ENCODE measurements around the gene RPL15.
"Not testable (repeated sequence)": the region's sequence is repeated elsewhere in the genome, so short reads cannot be mapped to it uniquely, and the experiment has no call there.

Gene RPL15

DNA sequence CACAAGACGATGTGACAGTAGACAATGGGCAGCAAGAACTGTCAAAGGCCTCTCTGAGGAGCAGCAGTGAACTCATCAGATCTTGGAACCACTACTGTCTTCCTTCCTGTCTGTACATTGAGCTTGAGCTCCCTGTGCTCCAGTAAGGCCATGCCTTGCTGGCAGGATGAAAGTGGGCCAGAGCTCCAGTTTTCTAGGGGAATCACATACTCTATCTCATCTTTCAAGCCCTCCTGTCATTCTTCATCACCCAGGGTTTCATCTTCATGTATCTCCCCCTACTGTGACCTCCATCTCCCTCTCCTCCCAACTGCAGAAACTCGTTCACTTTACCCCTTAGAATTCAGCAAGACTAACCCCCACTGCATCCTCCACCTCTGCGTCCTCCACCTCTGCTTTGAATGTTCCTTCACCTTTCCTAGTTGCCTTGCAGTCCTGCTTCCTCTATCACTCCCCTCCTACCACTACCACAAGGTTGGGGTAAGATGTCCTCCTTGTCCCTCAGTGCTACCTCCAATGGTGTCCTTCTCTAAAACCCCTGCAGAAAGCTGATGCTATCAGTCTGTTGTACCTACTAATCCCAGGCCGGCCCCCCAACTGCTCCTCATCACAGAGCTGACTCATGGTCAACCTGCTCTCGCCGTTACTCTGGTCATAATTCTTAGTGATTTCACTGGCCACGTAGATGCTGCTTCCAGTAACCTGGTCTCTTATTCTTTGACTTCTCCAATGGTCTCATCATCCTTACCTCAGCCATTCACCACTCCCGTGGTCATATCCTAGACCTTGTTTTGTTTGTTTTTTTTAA lies 22.5 kb upstream of the RPL15 start:
- no peak for DNase-seq

DNA sequence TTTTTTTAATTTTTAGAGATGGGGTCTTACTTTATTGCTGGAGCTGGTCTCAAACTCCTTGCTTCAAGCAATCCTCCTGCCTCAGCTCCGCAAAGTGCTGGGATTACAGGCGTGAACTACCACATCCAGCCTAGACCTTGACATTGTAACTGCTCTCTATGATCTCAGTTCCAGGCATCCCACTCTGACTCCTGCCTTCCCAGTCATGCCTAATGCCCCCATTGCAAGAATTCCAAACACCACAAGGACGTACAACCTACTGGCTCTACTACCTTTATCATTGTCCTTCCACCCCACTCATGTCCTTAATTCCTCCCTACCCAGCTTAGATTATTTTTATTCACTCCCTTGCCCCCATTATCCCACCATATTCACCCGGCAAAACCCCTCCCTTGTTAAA lies 21.8 kb upstream of the RPL15 start:
- no peak for DNase-seq

DNA sequence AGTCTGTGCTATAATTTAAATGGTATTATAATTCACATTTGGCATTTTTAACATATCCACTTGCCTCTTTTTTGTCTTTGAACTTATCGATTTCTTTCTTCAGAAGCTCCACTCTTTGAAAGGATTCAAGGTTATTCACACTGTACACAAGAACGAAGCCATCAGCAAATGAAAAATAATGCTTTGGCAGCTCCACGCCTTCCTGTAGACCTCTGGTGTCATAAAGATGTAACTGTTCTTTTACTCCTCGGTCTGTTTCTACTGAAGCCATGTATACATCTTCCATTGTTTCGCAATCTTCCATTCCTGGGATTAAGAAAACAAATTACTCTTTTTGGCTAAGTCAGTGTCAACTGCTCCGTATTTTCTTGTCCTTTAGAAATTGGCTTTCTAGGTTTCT lies 16.2 kb upstream of the RPL15 start:
- DNase-seq = no peak

DNA sequence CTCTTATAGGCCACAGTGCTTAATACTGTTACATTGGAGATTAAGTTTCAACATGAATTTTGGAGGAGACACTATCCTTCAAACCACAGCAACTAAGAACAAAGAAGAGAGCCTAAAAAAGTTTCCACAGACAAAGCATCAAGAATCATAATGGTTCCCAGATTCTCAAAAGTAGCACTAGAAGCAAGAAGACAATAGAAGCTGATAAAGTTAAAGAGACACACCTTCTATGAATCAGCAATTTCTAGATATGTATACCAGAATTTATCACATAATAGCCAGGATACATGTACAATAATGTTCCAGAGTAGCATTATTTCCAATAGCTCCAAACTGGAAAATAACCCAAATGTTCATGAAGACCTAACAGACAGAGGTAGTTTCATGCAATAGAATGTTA lies 12.4 kb upstream of the RPL15 start:
- no peak for DNase-seq

DNA sequence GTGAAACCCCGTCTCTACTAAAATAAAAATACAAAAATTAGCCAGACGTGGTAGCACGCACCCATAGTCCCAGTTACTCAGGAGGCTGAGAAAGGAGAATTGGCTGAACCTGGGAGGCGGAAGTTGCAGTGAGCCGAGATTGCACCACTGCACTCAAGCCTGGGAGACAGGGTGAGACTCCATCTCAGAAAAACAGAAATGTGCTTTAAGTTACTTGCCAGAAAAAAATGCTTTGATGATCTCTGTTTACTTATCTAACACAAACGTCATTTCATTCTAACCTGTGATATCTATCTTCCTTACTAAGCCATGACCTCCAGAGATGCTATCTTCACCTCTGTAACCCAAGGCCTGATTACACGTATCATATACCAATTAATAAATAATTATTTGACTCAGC lies 7.6 kb upstream of the RPL15 start:
- no peak for DNase-seq

DNA sequence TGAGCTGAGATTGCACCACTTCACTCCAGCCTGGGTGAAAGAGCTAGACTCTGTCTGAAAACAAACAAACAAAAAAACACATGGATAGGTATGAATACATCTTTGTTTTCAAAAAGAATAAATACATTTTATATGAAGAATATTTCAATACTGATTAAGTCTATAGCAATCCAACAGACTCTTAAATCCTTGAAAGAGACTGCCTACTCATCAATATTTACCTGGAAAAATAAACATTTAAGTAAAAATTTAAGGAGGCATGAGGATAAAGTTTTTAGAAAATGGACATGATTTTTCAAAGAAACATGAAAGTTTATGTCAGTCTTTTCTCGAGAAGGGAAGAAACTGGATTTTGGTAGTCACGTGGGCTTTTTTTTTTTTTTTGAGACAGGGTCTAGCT lies 5.5 kb upstream of the RPL15 start:
- DNase-seq = no peak

DNA sequence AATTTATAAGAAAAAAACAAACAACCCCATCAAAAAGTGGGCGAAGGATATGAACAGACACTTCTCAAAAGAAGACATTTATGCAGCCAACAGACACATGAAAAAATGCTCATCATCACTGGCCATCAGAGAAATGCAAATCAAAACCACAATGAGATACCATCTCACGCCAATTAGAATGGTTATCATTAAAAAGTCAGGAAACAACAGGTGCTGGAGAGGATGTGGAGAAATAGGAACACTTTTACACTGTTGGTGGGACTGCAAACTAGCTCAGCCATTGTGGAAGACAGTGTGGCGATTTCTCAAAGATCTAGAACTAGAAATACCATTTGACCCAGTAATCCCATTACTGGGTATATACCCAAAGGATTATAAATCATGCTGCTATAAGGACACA lies 4.6 kb upstream of the RPL15 start:
- not testable (repeated sequence) for DNase-seq

DNA sequence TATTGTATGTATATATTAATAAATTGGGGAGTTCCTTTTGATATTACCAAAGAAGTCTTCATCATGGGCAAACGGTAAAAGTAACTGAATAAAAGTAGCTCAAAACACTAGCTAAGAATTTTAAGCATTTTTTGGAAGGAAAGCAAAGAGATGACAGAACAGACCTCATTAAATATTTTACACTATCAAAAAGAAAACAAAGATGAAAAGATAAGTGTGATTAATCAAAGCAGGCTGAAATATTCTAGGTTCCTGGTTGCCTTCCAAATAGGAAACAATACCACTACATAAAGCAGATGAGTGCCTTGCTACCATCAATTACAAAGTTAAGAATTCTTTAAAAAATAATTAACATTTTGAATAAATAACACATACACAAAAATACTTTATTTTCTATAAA lies 3.8 kb upstream of the RPL15 start:
- no peak for DNase-seq

DNA sequence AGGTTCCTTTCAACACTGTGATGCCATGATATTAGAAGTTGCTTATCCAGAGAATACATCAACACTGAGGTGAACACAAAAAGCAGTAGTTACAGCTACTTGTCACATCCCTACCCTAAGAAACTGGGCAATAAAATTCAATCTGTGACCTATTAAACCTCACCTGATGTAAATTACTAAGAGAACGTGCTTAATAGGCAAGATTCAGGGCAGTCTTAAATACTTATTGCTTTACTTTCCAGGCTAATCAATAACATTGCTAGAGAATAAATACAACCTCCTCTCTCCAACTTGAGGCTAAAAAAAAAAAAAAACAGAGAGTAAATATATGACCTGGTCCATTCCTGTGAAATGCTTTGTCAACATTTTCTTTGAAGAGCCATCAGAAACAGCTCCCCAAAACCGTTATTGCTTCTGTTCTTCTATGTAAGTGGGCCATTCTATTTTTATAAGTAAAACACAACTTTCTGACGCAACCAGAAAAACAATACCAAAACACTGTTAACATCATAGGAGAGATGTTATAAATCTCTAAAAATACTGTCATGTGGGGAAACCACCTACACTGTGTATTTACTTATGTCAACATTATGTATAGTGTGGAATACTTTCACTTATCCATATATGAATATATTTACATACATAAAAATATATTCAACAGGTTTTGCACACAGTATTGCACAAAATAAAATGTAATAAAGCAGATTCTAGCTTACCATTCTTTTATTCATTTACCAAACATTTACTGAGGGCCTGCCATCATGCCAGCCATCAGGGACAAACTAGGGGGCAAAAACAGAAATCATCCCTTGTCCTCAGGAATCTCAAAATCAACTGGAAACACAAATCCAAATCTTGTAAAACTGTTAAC lies 2.8 kb upstream of the RPL15 start:
- no peak for DNase-seq

DNA sequence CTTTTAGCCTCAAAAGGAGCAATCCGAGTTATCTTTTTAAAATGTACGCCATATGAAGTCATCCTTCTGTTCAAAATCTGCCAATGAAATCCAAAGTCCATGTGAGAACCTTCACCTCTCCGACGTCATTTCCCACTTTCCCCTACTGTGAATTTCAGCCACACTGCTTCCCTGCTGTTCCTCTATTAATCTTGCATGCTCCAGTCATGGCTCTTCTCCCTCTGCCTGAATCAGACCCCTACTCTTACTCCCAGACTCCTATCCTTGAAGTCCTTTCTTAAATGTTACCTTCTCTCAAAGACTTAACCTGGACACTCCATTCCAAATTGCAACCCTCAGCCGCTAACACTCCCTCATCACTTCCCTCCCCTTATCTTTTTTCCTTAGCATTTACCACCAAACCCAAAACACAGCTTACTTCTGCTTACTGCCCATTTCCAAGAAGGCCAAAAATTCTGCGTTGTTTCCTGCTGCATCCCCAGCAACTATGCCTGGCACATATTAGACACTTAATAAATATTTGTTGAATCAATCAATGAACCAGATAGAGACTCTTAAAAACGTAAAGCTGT lies 1.3 kb upstream of the RPL15 start:
- no peak for DNase-seq

DNA sequence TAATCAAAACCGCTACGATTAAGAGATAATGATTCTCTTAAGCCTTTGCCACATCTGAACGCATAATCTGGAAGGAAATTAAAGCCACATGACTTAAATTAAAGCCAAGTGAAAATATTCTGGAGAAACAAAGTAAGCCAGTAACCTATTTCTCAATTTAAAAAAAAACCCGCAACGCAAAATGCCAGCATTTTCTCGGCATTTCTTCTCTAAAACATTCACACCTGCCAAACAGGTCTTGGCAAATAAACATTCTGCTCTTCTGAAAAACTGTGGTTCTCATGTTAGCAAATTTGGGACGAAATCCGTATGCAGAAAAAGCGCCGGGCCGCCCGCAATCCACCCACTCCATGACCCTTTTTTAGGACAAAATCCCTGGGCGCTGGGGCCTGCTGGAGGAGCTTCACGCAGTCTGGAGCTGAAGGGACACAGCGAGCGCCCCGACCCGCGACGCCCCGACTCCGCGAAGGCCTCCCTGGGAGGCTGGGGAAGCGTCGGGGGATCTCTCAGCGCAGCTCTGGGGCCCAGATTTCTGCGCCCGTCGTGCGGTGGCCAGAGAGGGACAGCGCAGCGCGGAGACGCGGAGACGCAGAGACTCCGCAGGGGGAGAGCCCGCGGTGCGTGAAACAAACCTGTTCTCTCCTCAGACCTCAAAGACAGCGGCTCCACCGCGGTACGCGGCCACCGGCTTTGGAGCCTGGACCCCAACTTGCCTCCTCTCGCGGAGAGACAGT lies 613 bp upstream of the RPL15 start:
- DNase-seq = no peak

DNA sequence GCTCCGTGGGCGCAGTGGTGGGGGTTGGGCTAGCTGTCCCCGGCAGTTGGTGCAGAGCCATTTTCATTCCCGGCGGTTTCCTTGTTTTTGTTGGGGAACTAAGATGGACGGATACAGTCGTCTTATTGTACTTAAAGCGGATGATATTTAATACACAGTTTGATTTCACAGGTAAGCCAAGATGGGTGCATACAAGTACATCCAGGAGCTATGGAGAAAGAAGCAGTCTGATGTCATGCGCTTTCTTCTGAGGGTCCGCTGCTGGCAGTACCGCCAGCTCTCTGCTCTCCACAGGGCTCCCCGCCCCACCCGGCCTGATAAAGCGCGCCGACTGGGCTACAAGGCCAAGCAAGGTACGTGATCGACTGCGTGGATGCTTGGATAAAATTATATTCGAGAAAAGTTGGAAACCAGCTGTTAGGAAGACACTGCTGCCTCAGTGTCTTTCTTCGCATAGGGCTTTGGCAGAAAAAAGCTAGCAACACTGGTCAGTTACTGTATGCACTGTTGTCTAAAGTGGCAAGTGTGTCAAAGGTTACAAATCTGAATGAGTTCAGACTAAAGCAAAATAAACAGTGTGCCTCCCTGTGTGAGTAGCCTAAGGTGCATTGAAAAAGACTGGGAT lies 859 bp downstream of the RPL15 start:
- not testable (repeated sequence) for DNase-seq

DNA sequence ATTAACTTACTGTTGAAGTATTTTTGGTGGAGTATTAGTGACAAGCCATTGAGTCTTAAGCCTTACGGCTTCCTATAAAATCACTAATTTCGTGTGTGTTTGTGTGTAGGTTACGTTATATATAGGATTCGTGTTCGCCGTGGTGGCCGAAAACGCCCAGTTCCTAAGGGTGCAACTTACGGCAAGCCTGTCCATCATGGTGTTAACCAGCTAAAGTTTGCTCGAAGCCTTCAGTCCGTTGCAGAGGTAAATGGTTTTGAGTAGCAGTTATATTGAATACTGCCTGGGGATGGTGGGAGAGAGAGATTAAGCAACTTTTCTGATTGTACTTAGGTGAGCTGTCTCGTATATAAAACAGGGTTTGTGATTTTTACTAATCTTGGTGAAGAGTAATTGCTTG lies 1.4 kb downstream of the RPL15 start:
- not testable (repeated sequence) for DNase-seq

DNA sequence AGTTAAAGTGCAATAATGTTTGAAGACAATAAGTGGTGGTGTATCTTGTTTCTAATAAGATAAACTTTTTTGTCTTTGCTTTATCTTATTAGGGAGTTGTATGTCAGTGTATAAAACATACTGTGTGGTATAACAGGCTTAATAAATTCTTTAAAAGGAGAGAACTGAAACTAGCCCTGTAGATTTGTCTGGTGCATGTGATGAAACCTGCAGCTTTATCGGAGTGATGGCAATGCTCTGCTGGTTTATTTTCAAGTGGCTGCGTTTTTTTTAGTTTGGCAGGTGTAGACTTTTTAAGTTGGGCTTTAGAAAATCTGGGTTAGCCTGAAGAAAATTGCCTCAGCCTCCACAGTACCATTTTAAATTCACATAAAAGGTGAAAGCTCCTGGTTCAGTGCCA lies 2.7 kb downstream of the RPL15 start:
- DNase-seq = no peak

DNA sequence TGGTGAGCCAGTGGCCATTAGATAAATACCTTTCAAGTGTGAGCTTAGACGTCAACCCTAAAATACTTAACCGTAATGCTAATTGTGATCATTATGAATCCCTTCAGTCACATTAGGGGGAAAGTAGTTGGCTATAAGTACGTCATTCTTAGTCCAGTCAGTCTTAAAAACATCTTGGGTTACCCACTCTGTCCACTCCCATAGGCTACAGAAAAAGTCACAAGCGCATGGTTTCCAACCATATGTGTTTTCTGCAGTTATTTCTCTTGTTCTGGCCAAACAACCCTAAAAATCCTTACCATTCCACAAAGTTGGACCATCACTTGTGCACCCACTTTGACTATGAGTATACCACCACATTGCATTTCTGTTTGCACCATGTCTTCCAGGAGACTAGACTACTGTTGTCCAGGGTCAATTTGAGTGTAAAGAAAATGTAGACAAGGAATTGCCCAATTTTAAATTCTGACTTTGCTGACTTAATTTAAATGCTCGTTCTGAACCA lies 3.3 kb downstream of the RPL15 start:
- DNase-seq = no peak

DNA sequence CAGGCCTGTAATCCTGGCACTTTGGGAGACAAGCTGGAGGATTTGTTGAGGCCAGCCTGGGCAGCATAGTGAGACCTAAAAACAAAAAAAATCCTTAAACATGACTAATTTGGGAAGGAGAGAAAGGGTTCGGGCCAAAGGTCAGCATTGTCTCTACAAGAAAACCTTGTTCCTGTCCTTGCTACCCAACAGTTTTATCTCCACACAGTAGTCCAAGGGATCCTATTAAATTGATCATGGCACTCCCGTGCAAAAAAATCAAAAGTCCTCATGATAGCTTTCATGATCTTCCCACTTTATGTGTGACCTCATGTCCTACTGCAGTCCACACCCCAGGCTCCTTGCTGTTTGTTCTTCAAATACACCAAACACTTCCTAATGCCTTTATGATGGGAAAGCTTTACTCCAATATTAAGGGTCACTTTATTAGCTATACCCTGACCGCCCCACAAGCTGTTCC lies 4.2 kb downstream of the RPL15 start:
- no peak for DNase-seq

DNA sequence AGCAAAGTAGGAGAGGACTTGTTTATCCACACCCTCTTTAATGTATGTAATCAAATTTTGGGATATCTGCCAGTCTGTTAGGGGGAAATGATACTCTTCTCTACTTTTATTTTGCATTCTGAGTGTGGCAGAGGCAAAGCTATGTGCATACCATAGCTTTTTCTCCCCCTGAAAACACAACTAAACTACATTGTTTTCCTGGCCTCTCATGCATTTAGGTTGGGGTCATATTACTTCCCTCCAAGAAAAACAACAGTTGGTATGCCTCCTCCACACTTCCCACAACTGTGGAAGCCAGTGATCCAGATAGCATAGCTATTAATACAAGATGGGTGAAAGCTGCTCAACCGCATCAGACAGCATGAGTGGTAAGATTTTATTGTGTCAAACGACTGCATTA lies 6.9 kb downstream of the RPL15 start:
- no peak for DNase-seq

DNA sequence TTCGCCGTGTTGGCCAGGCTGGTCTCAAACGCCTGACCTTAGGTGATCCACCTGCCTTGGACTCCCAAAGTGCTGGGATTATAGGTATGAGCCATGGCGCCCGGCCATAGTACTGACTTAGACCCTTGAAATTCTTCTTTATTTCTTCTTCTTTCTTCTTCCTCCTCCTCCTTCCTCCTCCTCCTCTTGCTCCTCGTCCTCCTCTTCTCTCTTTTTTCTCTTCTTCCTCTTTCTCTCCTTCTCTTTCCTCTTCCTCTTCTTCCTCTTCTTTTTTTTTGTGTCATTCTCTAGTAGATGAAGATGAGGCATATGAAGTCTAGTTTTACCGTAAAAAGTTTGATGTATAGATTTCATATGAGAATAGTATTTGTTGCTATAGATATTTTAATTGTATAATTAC lies 9.3 kb downstream of the RPL15 start:
- DNase-seq = no peak

DNA sequence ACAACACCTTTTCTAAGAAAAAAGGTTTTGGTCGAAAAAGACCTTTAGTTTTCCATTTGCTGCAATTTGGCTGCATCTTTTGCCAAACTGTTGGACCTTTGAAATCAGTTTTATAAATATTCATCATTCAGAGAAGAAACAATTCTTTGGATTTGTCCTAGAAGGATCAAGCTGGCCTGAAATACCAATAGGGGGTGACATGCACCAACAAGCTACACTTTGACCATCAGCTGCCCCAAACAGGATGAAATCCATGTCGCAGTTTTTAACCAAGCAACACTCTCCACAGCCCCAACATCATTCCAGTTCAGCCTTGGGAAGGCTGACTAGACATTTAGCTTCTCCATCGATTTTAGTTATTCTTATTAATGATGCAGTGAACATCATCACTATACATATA lies 9.8 kb downstream of the RPL15 start:
- DNase-seq = no peak

DNA sequence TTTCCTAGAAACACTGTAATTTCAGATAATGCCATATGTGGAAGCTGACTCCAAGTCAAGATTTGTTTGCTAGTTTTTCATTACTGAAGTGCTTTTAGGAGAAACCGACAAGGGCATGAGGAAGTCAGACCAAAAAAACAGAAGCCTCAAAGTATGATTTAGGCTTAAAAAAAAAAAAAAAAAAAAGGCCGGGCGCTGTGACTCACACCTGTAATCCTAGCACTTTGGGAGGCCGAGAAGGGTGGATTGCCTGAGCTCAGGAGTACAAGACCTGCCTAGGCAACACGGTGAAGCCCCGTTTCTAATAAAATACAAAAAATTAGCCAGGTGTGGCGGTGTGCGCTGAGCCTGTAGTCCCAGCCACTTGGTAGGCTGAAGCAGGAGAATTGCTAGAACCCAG lies 11.6 kb downstream of the RPL15 start:
- no peak for DNase-seq

DNA sequence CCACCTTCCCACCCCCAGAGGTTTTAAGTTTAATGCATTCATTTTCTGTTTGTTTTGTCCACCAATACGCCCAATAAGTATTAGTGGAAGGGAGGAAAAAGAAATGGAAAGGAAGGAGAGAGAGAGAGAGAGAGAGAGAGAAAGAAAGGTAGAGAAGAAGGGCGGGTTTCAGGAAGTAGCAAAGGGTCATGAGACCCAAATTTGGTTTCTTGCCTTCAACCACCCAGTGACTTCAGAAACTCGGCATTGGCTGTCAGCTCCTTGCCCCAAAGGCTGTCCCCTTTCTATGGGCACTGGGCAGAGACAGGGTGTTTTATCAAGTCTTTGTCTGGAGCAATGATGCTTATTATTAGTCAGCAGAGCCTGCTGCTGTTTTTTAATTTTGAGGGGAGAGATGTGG lies 14.7 kb downstream of the RPL15 start:
- no peak for DNase-seq

DNA sequence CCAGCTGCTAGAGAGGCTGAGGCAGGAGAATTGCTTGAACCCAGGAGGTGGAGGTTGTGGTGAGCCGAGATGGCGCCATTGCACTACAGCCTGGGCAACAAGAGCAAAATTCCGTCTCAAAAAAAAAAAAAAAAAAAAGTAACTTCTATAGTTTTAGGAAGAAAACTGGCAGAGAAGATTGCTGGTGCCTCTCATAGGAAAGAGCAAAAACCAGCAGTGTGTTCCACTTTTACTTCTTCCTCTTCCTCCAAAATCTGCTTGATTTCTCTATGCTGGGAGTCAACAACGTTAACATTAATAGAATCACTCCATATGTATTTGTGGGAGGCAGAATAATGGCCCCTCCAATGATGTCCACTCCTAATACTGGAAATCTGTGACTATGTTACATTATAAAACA lies 15.6 kb downstream of the RPL15 start:
- no peak for DNase-seq

DNA sequence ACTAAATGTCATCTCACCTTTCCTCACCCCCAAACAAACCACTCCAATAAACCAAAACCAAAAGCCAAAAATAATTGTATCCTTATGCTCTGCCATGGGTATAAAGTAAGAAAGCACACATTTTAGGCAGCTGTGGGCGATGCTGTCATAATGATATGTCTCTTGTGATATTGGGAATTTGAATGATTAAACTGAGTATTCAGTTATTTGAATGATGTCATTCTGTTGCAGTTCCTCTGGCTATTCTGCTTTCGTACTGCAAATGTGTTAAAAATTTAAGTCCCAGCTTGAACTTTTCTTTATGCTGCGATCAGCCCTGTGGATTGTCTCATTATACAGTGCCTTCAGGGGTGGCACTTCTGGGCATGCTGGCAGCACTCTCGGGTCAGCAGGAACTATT lies 17.3 kb downstream of the RPL15 start:
- no peak for DNase-seq
